ENCODE measurements around the gene CRHR2. TPM values are rescaled to one million over a fixed set of nuclear protein-coding genes. Genes with fewer than 3 reads are reported as not detected.

CRHR2 gene
- total RNA-seq, 1 experiment from 2014 or later: 0.22 TPM

GRCh38 chr7:30705008-30705407 is 22.8 kb upstream of the CRHR2 start (continued):
- TF ChIP-seq AR (CRISPR knock-in tag; IDR thresholded peaks at IDR 0.05) (no peak), FOXP4 (CRISPR knock-in tag; IDR thresholded peaks at IDR 0.05) (no peak)

GRCh38 chr7:30703756-30704155 is 21.5 kb upstream of the CRHR2 start:
- ATAC-seq (no peak), DNase-seq (ENCODE audit: low spot score) (no peak)
- Mint-ChIP-seq H3K27ac (no peak overlapping the region), H3K4me3 (no peak overlapping the region), H3K36me3 (no peaks in the 10 kb centered on the region), H3K4me1 (peaks cover 19% of the 10 kb centered on the region), H3K9me3 (no peaks in the 10 kb centered on the region), H3K27me3 (ENCODE audit: low read depth) (peaks cover 5% of the 10 kb centered on the region)
- POLR2A ChIA-PET: no interaction called here
- TF ChIP-seq FOXP1 (CRISPR knock-in tag; IDR thresholded peaks at IDR 0.05; ENCODE audit: borderline replicate concordance) (no peak), NR2C2 (CRISPR knock-in tag; IDR thresholded peaks at IDR 0.05) (no peak), CDX4 (CRISPR knock-in tag; IDR thresholded peaks at IDR 0.05; ENCODE audit: borderline replicate concordance) (no peak), GABPB1 (CRISPR knock-in tag; IDR thresholded peaks at IDR 0.05) (no peak), NR3C1 (CRISPR knock-in tag; conservative IDR thresholded peaks at IDR 0.05; ENCODE audit: low read depth) (no peak)
- CTCF ChIA-PET: interaction anchor here (0.7 to 9.0 kb wide), 3 partner anchors 21 to 550 kb away, joined by 3 to 57 read pairs (median 4); partner anchors contain the start of gene CRHR2

GRCh38 chr7:30702200-30702599 is 19.9 kb upstream of the CRHR2 start:
- no peak overlapping the region for H3K27ac Mint-ChIP-seq
- DNase-seq (ENCODE audit: low spot score) (no peak), ATAC-seq (peak; percentile 13; the same call in 1 of the 2 replicates)
- H3K9me3 Mint-ChIP-seq: no peaks in the 10 kb centered on the region
- no peaks in the 10 kb centered on the region for H3K36me3 Mint-ChIP-seq
- POLR2A ChIA-PET: no interaction called here
- TF ChIP-seq NFYB (CRISPR knock-in tag; conservative IDR thresholded peaks at IDR 0.05; ENCODE audit: low read depth) (no peak), TEAD1 (CRISPR knock-in tag; IDR thresholded peaks at IDR 0.05) (no peak), OVOL2 (CRISPR knock-in tag; IDR thresholded peaks at IDR 0.05; ENCODE audit: borderline replicate concordance) (no peak), CTCF (IDR thresholded peaks at IDR 0.05) (0 out of 2 replicates have a peak, but pooled peaks have one; percentile 22), ELF4 (CRISPR knock-in tag; IDR thresholded peaks at IDR 0.05; ENCODE audit: low read depth) (no peak), ZNF219 (CRISPR knock-in tag; IDR thresholded peaks at IDR 0.05; ENCODE audit: borderline replicate concordance) (no peak)
- peaks cover 5% of the 10 kb centered on the region for H3K27me3 Mint-ChIP-seq (ENCODE audit: low read depth)
- CTCF ChIA-PET: interaction anchor here (0.9 to 9.0 kb wide), 8 partner anchors 9 to 89 kb away, joined by 3 to 57 read pairs (median 8); partner anchors contain the start of gene CRHR2
- H3K4me1 Mint-ChIP-seq: peaks cover 22% of the 10 kb centered on the region
- H3K4me3 Mint-ChIP-seq: no peak overlapping the region

- Mint-ChIP-seq H3K36me3 (no peaks in the 10 kb centered on the region), H3K27me3 (ENCODE audit: low read depth) (peaks cover 5% of the 10 kb centered on the region), H3K27ac (no peak overlapping the region), H3K4me1 (peaks cover 23% of the 10 kb centered on the region), H3K4me3 (no peak overlapping the region), H3K9me3 (no peaks in the 10 kb centered on the region)
- ATAC-seq: no peak; the same call in 1 of the 2 replicates
- ChIA-PET CTCF (interaction anchor here (0.9 to 9.0 kb wide), 11 partner anchors 10 to 237 kb away, joined by 3 to 57 read pairs (median 6); partner anchors contain the start of gene CRHR2), POLR2A (no interaction called here)
- DNase-seq (ENCODE audit: low spot score): no peak
- TF ChIP-seq ZMAT4 (CRISPR knock-in tag; IDR thresholded peaks at IDR 0.05): no peak
- no peak for TF ChIP-seq JAZF1 (CRISPR knock-in tag; IDR thresholded peaks at IDR 0.05)
- no peak for TF ChIP-seq GRHL2 (CRISPR knock-in tag; IDR thresholded peaks at IDR 0.05; ENCODE audit: insufficient replicate concordance, severe bottlenecking)
- TF ChIP-seq JUN (CRISPR knock-in tag; IDR thresholded peaks at IDR 0.05): no peak
- no peak for TF ChIP-seq IRF1 (CRISPR knock-in tag; IDR thresholded peaks at IDR 0.05)
- TF ChIP-seq ZNF423 (CRISPR knock-in tag; IDR thresholded peaks at IDR 0.05): no peak
- TF ChIP-seq SP1 (CRISPR knock-in tag; conservative IDR thresholded peaks at IDR 0.05): no peak
- TF ChIP-seq USF1 (CRISPR knock-in tag; IDR thresholded peaks at IDR 0.05): no peak
- no peak for TF ChIP-seq ATF1 (CRISPR knock-in tag; IDR thresholded peaks at IDR 0.05)
These were observed 18.7 kb upstream of the CRHR2 start for GRCh38 chr7:30700941-30701340.
